ENCODE measurements around the gene AHCY. TPM values are rescaled to one million over a fixed set of nuclear protein-coding genes. Genes with fewer than 3 reads are reported as not detected.
A peak's percentile ranks its signal among the peaks of the same experiment; 100 is the strongest.
"Not testable (repeated sequence)": the region's sequence is repeated elsewhere in the genome, so short reads cannot be mapped to it uniquely, and the experiment has no call there.

Gene AHCY
- total RNA-seq, 1 donor from 2014 or later = 115 TPM

DNA sequence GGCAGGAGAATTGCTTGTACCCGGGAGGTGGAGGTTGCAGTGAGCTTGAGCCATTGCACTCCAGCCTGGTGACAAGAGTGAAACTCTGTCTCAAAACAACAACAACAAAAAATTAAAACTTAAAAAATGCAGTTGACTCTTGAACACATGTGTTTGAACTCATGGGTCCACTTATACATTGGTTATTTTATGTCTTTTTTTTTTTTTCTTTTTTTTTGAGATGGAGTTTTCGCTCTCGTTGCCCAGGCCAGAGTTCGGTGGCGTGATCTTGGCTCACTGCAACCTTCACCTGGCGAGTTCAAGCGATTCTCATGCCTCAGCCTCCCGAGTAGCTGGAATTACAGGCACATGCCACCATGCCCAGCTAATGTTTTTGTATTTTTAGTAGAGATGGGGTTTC, 39.7 kb downstream of the AHCY start:
- not testable (repeated sequence) for ATAC-seq; DNase-seq (ENCODE audit: low spot score)

DNA sequence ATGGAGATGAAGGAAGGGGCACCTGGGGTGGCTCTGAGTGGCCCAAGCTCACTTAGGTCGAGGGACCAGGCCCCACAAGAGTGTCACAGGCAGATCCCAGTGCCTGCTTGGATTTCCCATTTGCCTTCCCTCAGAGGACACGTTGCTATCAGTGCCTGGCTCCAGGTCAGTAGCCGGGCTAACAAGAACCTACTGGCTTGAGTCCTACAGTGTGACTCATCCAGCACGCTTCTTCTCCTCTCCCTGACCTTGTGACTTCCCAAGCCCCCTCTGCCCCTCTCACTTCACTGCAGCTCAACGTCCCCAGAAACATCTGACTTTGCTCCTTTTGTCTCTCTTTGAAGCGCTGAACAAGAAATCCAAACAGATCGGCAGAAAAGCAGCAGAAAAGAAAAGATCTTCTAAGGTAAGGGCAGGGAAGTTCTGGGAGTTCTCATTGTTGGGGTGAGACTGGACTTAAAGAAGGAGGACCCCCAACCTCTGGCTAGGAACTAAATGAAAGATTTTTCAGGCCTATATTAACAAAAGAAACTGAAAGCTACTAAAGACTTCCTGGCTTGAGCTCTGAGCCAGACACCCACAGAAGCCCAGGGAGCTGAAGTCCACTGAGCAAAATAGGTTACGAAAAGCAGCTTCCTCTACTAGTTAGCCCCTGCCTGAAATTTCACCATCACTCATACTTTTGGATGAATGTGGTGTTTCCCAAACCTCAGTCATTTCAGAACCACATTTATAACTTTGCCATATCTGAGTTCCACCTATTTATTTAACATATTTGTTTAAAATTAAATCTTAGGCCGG, 40.5 kb downstream of the AHCY start:
- ATAC-seq (peak; percentile 94), DNase-seq (ENCODE audit: low spot score) (peak; percentile 67)

GRCh38 chr20:34260208-34260942, 42.8 kb downstream of the AHCY start:
- no peak for DNase-seq (ENCODE audit: low spot score)

GRCh38 chr20:34256629-34257124, 46.5 kb downstream of the AHCY start:
- DNase-seq (ENCODE audit: low spot score) = no peak
- ATAC-seq = no peak

More at GRCh38 chr20:34260208-34260942, 42.8 kb downstream of the AHCY start:
- ATAC-seq = no peak

DNA sequence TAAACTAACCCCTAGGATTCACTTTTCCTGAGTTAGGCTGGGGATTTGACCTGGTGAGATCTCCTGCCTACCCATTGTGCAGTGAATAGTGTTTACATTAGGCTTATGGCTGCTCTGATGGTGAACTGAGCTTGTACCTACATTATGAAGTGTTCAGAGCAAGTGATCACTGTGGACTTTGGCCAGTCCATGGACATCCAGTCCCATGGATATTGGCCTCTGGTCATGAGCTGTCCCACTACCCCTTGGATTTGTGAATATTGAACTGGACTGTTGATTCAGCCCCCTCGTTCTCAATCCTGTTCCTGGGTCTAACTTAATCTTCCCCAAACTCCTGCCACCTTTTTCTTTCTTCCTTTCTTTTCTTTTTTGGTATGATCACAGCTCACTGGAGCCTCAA, 48.2 kb downstream of the AHCY start:
- ATAC-seq (peak; percentile 60), DNase-seq (ENCODE audit: low spot score) (no peak)

GRCh38 chr20:34252431-34253086, 50.6 kb downstream of the AHCY start:
- DNase-seq (ENCODE audit: low spot score); ATAC-seq: not testable (repeated sequence)

DNA sequence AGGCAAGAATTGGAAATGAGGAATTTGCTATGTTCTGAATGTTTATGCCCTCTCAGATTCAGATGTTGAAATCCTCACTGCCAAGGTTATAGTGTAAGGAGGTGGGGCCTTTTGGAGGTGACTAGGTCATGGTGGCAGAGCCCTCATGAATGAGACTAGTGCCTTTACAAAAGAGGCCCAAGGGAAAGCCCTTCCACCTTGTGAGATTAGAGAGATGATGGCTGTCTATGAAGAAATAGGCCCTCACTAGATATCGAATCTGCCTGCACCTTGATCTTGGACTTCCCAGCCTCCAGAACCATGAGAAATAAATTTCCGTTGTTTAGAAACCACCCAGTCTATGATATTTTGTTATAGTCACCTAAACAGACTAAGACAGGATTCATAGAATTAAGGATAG, 51.5 kb downstream of the AHCY start:
- ATAC-seq = no peak
- no peak for DNase-seq (ENCODE audit: low spot score)

DNA sequence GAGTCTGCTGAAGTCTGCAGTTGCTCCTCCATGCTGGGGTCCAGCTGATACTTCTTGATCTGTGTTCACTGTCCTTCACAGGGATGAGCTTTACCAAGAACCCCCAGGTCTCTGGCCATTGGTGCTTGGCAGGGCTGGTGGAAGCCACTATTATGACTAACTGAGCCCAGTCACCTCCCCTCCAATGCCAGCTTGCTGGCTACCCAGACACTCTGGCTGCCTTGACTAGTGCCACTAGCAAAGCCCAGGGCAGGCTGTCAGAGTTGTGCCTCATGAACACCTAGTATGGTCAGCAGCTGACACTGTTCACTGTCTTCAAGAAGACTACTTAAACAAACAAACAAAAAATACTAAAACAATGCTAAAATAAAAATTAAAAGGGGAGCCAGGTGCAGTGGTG, 53.1 kb downstream of the AHCY start:
- no peak for DNase-seq (ENCODE audit: low spot score)
- no peak for ATAC-seq

DNA sequence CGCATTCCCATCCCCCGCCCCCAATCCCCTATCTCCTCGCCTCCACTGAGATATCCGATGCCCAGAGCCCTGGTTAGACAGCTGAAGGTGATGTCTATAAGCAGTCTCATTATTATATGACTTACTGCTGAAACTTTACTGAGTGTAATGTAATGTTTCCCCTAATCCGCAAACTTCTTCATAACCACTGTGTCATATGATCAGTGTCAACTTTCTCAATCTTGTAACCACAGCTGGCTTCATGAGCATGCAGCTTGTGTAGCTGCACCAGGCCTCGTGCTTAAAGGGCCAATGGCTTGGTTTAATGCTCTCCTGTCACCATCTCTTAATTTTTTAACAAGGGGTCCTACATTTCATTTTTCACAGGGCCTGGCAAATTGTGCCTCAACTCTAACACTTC, 53.9 kb downstream of the AHCY start:
- no peak for DNase-seq (ENCODE audit: low spot score)
- peak; percentile 24 for ATAC-seq

- no peak for DNase-seq (ENCODE audit: low spot score)
- ATAC-seq = no peak
Measured at GRCh38 chr20:34246126-34246626, 57.0 kb downstream of the AHCY start.

- ATAC-seq = no peak
- DNase-seq (ENCODE audit: low spot score) = no peak
Measured at GRCh38 chr20:34243377-34243776, 59.8 kb downstream of the AHCY start.

DNA sequence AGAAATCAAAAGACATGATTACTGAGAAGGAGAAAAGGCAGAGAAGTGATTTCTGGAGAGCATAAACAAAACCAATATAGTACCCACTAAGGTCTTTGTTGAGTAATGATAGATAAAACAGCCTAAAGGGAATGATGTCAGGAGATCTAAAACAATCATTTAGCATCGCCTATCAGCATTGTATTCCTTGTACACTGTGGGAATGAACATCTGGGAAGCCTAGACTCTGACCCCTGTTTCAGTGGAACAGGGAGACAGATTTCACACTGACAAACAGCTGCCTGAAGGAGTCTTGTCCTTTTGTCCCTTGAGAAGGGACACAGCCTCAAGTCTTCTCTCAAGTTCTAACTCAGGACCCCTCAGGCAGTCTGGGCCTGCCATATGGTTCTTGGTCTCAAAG, 60.3 kb downstream of the AHCY start:
- DNase-seq (ENCODE audit: low spot score) (no peak), ATAC-seq (no peak)

DNA sequence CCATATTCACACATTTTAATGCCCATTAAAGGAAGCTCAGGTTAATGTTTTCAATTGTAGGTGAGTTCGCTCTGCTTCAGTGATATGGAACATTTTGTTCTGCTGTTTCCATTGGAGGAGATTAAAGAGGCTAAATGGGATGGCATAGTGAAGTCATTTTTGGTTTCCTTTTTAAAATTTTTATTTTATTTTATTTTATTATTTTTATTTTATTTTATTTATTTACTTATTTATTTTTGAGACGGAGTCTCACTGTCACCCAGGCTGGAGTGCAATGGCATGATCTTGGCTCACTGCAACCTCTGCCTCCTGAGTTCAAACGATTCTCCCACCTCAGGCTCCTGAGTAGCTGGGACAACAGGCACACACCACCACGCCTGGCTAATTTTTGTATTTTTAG, 61.1 kb downstream of the AHCY start:
- DNase-seq (ENCODE audit: low spot score); ATAC-seq: not testable (repeated sequence)

GRCh38 chr20:34240693-34241615, 62.2 kb downstream of the AHCY start, which contains the start of gene ASIP:
Gene ASIP (plus strand): TSS chr20:34241423. CDS start chr20:34260375, 18,952 bp downstream.
- DNase-seq (ENCODE audit: low spot score) = no peak
- ATAC-seq = no peak

GRCh38 chr20:34240121-34240520, 63.0 kb downstream of the AHCY start:
- ATAC-seq (no peak), DNase-seq (ENCODE audit: low spot score) (no peak)

GRCh38 chr20:34237942-34238341, 65.2 kb downstream of the AHCY start:
- DNase-seq (ENCODE audit: low spot score) (no peak), ATAC-seq (no peak)

DNA sequence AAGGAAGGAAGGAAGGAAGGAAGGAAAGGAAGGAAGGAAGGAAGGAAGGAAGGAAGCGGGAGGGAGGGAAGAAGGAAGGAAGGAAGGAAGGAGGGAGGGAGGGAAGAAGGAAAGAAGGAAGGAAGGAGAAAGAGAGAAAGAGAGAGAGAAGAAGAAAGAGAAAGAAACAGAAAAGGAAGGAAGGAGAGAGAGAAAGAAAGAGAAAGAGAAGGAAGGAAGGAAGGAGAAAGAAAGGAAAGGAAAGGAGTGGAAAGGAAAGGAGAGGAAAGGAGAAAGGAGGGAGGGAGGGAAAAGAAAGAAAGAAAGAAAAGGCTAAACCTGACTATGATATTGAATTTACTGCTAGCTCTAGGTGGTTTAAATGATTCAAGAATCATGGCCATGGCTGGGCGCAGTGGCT, 67.3 kb downstream of the AHCY start:
- DNase-seq (ENCODE audit: low spot score) (no peak), ATAC-seq (no peak)

GRCh38 chr20:34233687-34234086, 69.5 kb downstream of the AHCY start:
- ATAC-seq = no peak
- no peak for DNase-seq (ENCODE audit: low spot score)

GRCh38 chr20:34232494-34233087, 70.6 kb downstream of the AHCY start:
- ATAC-seq (no peak), DNase-seq (ENCODE audit: low spot score) (no peak)

- DNase-seq (ENCODE audit: low spot score) = no peak
- ATAC-seq = no peak
Measured at GRCh38 chr20:34231634-34232033, 71.5 kb downstream of the AHCY start.

All from left lobe of liver (tissue), 2 donors.